Measurements from ENCODE around the gene CNOT6.

DNA sequence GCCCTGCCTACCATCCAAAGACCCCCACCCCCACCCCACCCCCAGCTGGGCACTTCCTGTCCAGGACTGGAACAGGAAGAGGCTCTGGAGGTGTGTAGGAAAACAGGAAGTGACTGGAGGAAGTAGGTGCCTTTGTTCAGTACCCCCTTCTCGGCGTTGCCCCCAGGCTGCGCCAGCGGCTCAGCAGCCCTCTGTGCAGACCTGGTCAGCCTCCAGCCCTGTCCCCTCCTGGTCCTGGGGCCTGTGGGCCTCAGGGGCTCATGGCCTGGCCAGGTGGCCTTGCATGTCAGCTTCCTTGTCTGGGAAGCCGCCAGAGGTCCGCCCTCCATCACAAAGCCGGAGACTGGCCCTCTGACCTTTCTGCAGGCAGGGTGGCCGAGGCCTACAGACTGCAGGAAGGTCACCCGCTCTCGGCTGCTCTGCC lies 129.2 kb downstream of the CNOT6 start:
- TF ChIP-seq, protein P1, sequence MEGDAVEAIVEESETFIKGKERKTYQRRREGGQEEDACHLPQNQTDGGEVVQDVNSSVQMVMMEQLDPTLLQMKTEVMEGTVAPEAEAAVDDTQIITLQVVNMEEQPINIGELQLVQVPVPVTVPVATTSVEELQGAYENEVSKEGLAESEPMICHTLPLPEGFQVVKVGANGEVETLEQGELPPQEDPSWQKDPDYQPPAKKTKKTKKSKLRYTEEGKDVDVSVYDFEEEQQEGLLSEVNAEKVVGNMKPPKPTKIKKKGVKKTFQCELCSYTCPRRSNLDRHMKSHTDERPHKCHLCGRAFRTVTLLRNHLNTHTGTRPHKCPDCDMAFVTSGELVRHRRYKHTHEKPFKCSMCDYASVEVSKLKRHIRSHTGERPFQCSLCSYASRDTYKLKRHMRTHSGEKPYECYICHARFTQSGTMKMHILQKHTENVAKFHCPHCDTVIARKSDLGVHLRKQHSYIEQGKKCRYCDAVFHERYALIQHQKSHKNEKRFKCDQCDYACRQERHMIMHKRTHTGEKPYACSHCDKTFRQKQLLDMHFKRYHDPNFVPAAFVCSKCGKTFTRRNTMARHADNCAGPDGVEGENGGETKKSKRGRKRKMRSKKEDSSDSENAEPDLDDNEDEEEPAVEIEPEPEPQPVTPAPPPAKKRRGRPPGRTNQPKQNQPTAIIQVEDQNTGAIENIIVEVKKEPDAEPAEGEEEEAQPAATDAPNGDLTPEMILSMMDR (conservative IDR thresholded peaks at IDR 0.05): no peak
- no peak for TF ChIP-seq EZH2 (IDR thresholded peaks at IDR 0.05; ENCODE audit: low read depth)
